ENCODE results near the gene RBL2. TPM values are rescaled to one million over a fixed set of nuclear protein-coding genes. Genes with fewer than 3 reads are reported as not detected.

RBL2 gene
- total RNA-seq, 4 donors from 2014 or later: 27.7 to 115 (median 64.0) TPM

GRCh38 chr16:53523126-53523804 lies 89.0 kb downstream of the RBL2 start:
- in situ Hi-C loops (cut with MboI; ENCODE audit: low pct_ligation_motif_present in 1 of 4, low pct_unique_long_range_greater_than_20kb in 1 of 4, low sequenced_read_pairs in 3 of 4) (no loop called here), intact Hi-C loops (cut with DNase I; ENCODE audit: low total_unique reads) (no loop called here)
- no peak for TF ChIP-seq CTCF (IDR thresholded peaks at IDR 0.05)
- no peak overlapping the region for H3K4me3 ChIP-seq
- no peaks in the 10 kb centered on the region for H3K36me3 ChIP-seq
- H3K27me3 ChIP-seq: no peaks in the 10 kb centered on the region
- H3K27ac ChIP-seq: no peak overlapping the region
- H3K4me1 ChIP-seq: no peaks in the 10 kb centered on the region
- no peaks in the 10 kb centered on the region for H3K9me3 ChIP-seq
- no peak for DNase-seq
- 89 to 92% methylated on average over 10 to 21 of the region's 21 CpGs for WGBS, 2 donors (ENCODE audit: low coverage in 1 of 2)

GRCh38 chr16:53523971-53524548 lies 89.8 kb downstream of the RBL2 start:
- no peaks in the 10 kb centered on the region for H3K27me3 ChIP-seq
- intact Hi-C loops (cut with DNase I; ENCODE audit: low total_unique reads): no loop called here
- H3K9me3 ChIP-seq: no peaks in the 10 kb centered on the region
- in situ Hi-C loops (cut with MboI; ENCODE audit: low pct_ligation_motif_present in 1 of 4, low pct_unique_long_range_greater_than_20kb in 1 of 4, low sequenced_read_pairs in 3 of 4): no loop called here
- H3K27ac ChIP-seq: no peak overlapping the region
- TF ChIP-seq POLR2A (IDR thresholded peaks at IDR 0.05): no peak
- no peak for TF ChIP-seq EP300 (IDR thresholded peaks at IDR 0.05; ENCODE audit: low read depth)
- no peak for TF ChIP-seq POLR2AphosphoS5 (IDR thresholded peaks at IDR 0.05)
- TF ChIP-seq CTCF (IDR thresholded peaks at IDR 0.05): no peak
- DNase-seq: no peak
- no peaks in the 10 kb centered on the region for H3K4me1 ChIP-seq
- WGBS, 2 donors (ENCODE audit: low coverage in 1 of 2): 94% methylated on average over 15 of the region's 15 CpGs; no CpG with 5 or more reads in 1 of the 2 donors
- no peaks in the 10 kb centered on the region for H3K36me3 ChIP-seq
- no peak overlapping the region for H3K4me3 ChIP-seq

- in situ Hi-C loops (cut with MboI; ENCODE audit: low pct_ligation_motif_present in 1 of 4, low pct_unique_long_range_greater_than_20kb in 1 of 4, low sequenced_read_pairs in 3 of 4): no loop called here
- WGBS, 2 donors (ENCODE audit: low coverage in 1 of 2): 90% methylated on average over 6 of the region's 6 CpGs; no CpG with 5 or more reads in 1 of the 2 donors
Measured at GRCh38 chr16:53528797-53529196, 94.5 kb downstream of the RBL2 start.

GRCh38 chr16:53529513-53529912 lies 95.2 kb downstream of the RBL2 start:
- DNase-seq: no peak
- intact Hi-C loops (cut with DNase I; ENCODE audit: low total_unique reads): no loop called here
- TF ChIP-seq POLR2AphosphoS5 (IDR thresholded peaks at IDR 0.05): no peak
- TF ChIP-seq CTCF (IDR thresholded peaks at IDR 0.05): no peak
- no peak for TF ChIP-seq POLR2A (IDR thresholded peaks at IDR 0.05)
- no peak for TF ChIP-seq EP300 (IDR thresholded peaks at IDR 0.05; ENCODE audit: low read depth)
- Histone ChIP-seq H3K9me3 (no peaks in the 10 kb centered on the region), H3K27me3 (no peaks in the 10 kb centered on the region), H3K27ac (no peak overlapping the region), H3K4me1 (no peaks in the 10 kb centered on the region), H3K36me3 (no peaks in the 10 kb centered on the region), H3K4me3 (no peak overlapping the region)
- 92 to 94% methylated on average over 13 to 14 of the region's 14 CpGs for WGBS, 2 donors (ENCODE audit: low coverage in 1 of 2)
- in situ Hi-C loops (cut with MboI; ENCODE audit: low pct_ligation_motif_present in 1 of 4, low pct_unique_long_range_greater_than_20kb in 1 of 4, low sequenced_read_pairs in 3 of 4): no loop called here

More at GRCh38 chr16:53528797-53529196, 94.5 kb downstream of the RBL2 start:
- TF ChIP-seq CTCF (IDR thresholded peaks at IDR 0.05) (no peak), POLR2A (IDR thresholded peaks at IDR 0.05) (no peak), POLR2AphosphoS5 (IDR thresholded peaks at IDR 0.05) (no peak), EP300 (IDR thresholded peaks at IDR 0.05; ENCODE audit: low read depth) (no peak)
- H3K4me1 ChIP-seq: no peaks in the 10 kb centered on the region
- no peak overlapping the region for H3K4me3 ChIP-seq
- intact Hi-C loops (cut with DNase I; ENCODE audit: low total_unique reads): no loop called here
- H3K36me3 ChIP-seq: no peaks in the 10 kb centered on the region
- H3K27me3 ChIP-seq: no peaks in the 10 kb centered on the region
- DNase-seq: no peak
- H3K27ac ChIP-seq: no peak overlapping the region
- no peaks in the 10 kb centered on the region for H3K9me3 ChIP-seq
